Measurements from ENCODE around the gene MAPK6. TPM values are rescaled to one million over a fixed set of nuclear protein-coding genes. Genes with fewer than 3 reads are reported as not detected.

Gene MAPK6
- total RNA-seq, 2 experiments from 2014 or later, result 21.3 to 25.5 TPM

DNA sequence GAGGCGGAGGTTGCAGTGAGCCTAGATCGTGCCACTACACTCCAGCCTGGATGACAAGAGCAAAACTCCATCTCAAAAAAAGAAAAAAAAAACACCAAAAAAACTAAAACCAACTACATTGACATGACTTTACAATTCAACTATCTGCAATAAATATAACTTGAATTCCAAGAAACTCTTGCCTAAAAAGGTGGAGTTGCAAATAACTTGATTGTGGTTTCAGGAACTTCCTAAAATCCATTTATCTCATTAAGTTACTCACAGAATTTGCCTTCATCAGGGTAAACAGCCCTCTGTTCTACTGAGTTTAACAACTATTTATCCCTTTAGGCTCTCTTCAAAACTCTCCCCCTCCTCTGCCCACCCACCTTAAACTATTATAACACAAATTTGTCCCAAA is 2.7 kb upstream of the MAPK6 start:
- no peak overlapping the region for H3K27ac Mint-ChIP-seq
- peaks cover 28% of the 10 kb centered on the region for H3K4me1 Mint-ChIP-seq
- H3K4me3 Mint-ChIP-seq, result no peak overlapping the region
- H3K9me3 Mint-ChIP-seq, result no peaks in the 10 kb centered on the region
- DNase-seq, result no peak
- no peaks in the 10 kb centered on the region for H3K36me3 Mint-ChIP-seq
- POLR2A ChIA-PET, result no interaction called here
- no peak for ATAC-seq (ENCODE audit: low read depth)
- H3K27me3 Mint-ChIP-seq, result peaks cover 2% of the 10 kb centered on the region

DNA sequence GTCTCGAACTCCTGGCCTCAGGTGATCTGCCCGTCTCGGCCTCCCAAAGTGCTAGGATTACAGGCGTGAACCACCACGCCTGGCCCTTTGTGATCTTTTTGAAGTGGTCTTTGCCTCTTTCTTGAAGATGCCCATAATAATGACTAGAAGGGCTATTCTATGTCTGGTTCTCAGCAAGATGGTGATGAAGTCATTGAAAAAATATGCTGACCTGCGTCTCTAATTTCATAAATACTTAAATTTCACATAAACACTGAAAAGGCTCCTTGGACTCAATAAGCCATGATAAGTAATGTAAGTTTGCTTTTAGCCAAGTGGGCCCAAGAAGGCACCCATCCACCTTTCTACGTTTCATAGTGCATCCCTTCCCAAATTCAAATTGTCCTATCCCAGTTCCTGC is 775 bp upstream of the MAPK6 start:
- Mint-ChIP-seq H3K4me3 (peak overlapping the region; percentile 98), H3K27me3 (peaks cover 2% of the 10 kb centered on the region), H3K36me3 (no peaks in the 10 kb centered on the region), H3K4me1 (peaks cover 28% of the 10 kb centered on the region), H3K9me3 (no peaks in the 10 kb centered on the region), H3K27ac (peak overlapping the region; percentile 100)
- ATAC-seq (ENCODE audit: low read depth) (no peak), DNase-seq (no peak)
- POLR2A ChIA-PET, result no interaction called here

- Mint-ChIP-seq H3K27me3 (peaks cover 2% of the 10 kb centered on the region), H3K4me1 (peaks cover 21% of the 10 kb centered on the region), H3K27ac (peak overlapping the region; percentile 100), H3K4me3 (peak overlapping the region; percentile 98), H3K36me3 (no peaks in the 10 kb centered on the region), H3K9me3 (no peaks in the 10 kb centered on the region)
- peak; percentile 60 for ATAC-seq (ENCODE audit: low read depth)
- DNase-seq, result peak; percentile 79
- POLR2A ChIA-PET, result interaction anchor here (0.7 to 1.4 kb wide), 6 partner anchors 17 to 194 kb away, joined by 3 to 14 read pairs (median 4); partner anchors contain the start of gene LEO1
Observed at GRCh38 chr15:52019394-52020220, 588 bp downstream of the MAPK6 start.

DNA sequence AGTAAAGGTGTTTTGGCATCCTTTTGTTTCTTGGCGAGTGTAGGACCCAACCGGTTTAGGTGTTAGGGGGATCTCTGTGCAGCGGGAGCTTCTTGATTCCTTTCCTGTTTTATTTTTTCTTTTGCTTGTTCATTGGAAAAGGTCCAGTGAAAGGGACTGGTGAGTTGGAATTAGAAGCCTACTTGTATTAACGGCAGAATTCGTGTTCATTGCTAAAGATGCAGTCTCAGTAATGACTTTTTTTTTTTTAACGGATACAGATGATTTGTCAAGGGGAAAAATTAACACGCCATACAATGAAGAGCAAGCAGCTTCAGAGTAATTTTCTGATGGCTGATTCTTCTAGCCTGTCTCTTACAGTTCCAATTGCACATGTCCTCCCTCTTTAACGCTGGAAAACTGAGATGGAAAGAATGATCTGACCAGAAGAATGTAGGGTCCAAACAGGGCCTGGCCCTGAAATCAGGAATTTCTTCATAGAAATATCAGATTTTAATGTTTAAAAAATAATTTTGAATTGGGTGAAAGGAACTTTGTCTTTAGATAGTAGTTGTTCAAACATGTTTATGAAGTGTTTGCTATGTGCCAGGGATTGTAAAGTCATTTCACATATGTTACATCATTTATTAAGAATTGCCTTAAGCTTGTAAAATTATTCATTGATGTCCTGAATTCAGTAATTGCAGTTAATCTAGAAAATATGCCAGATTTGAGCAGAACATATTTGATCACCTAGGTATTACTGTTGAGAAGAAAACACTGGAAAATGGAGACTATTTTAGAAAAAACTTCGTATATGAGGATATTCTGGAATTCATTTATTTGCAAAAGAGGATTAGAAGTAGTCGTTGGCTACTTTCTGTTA is 1.4 kb downstream of the MAPK6 start:
- no peaks in the 10 kb centered on the region for H3K36me3 Mint-ChIP-seq
- ATAC-seq (ENCODE audit: low read depth), result peak; percentile 6
- peaks cover 21% of the 10 kb centered on the region for H3K4me1 Mint-ChIP-seq
- no peaks in the 10 kb centered on the region for H3K9me3 Mint-ChIP-seq
- H3K27ac Mint-ChIP-seq, result peak overlapping the region; percentile 83
- H3K4me3 Mint-ChIP-seq, result peak overlapping the region; percentile 91
- no peak for DNase-seq
- POLR2A ChIA-PET, result interaction anchor here (0.7 to 1.4 kb wide), 9 partner anchors 18 to 193 kb away, joined by 3 to 14 read pairs (median 3); partner anchors contain the start of gene LEO1
- H3K27me3 Mint-ChIP-seq, result peaks cover 2% of the 10 kb centered on the region

DNA sequence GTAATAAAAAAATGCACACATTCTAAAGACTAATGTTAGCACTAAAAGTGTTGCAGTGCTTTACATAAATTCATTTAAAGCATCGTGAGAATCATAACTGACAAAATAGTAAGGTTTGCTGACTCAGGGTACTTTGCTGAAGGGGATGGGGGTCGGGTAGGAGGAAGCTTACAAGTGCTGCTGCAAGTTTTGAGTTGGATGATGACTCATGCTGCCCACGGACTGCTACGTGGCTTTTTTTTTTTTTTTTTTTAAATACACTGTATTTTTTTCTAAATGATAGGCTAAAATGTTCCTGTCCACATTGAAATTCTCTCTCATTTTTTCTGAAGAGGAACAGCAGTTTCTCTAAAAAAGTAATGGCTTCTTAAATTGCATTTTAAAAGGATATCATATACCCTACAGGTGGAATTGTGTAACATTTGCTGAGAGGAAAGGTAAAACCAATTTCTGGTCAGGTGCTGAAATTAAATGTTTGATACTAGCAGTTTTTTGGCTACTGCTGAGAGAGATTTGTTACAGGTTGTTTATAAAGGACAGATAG is 2.2 kb downstream of the MAPK6 start:
- peaks cover 21% of the 10 kb centered on the region for H3K4me1 Mint-ChIP-seq
- no peaks in the 10 kb centered on the region for H3K36me3 Mint-ChIP-seq
- POLR2A ChIA-PET, result interaction anchor here (0.6 to 0.7 kb wide), 3 partner anchors 25 to 40 kb away, joined by 3 to 4 read pairs (median 3); no protein-coding TSS in a partner anchor
- peak overlapping the region; percentile 91 for H3K4me3 Mint-ChIP-seq
- DNase-seq, result no peak
- peak overlapping the region; percentile 83 for H3K27ac Mint-ChIP-seq
- peaks cover 2% of the 10 kb centered on the region for H3K27me3 Mint-ChIP-seq
- ATAC-seq (ENCODE audit: low read depth), result no peak
- H3K9me3 Mint-ChIP-seq, result no peaks in the 10 kb centered on the region

DNA sequence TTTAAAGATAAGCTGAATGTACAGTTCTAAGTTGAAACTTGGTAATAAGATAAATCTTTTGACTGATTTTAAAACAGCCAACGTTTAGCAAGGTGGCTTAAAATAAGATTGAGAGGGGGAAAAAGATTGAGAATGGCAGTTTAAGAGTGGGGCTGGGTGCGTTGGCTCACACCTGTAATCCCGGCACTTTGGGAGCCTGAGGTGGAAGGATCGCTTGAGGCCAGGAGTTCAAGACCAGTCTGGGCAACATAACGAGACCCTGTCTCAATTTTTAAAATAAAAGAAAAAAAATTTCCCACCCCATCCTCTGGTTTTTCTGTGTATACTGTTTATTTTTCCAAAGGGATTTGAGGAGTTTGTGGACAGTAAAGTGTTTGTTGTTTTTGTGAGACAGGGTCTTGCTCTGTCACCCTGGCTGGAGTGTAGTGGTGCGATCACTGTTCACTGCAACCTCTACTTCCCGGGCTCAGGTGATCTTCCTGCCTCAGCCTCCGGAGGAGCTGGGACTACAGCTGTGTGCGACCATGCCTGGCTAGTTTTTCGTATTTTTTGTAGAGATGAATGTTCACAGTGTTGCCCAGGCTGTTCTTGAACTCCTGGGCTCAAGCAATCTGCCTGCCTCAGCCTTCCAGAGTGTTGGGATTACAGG is 3.0 kb downstream of the MAPK6 start:
- Mint-ChIP-seq H3K36me3 (no peaks in the 10 kb centered on the region), H3K27ac (no peak overlapping the region), H3K27me3 (peaks cover 2% of the 10 kb centered on the region), H3K4me1 (peaks cover 21% of the 10 kb centered on the region), H3K9me3 (no peaks in the 10 kb centered on the region), H3K4me3 (no peak overlapping the region)
- POLR2A ChIA-PET, result interaction anchor here (0.6 kb wide), 1 partner anchor 25 kb away, joined by 3 read pairs; no protein-coding TSS in a partner anchor
- DNase-seq, result no peak
- ATAC-seq (ENCODE audit: low read depth), result no peak

DNA sequence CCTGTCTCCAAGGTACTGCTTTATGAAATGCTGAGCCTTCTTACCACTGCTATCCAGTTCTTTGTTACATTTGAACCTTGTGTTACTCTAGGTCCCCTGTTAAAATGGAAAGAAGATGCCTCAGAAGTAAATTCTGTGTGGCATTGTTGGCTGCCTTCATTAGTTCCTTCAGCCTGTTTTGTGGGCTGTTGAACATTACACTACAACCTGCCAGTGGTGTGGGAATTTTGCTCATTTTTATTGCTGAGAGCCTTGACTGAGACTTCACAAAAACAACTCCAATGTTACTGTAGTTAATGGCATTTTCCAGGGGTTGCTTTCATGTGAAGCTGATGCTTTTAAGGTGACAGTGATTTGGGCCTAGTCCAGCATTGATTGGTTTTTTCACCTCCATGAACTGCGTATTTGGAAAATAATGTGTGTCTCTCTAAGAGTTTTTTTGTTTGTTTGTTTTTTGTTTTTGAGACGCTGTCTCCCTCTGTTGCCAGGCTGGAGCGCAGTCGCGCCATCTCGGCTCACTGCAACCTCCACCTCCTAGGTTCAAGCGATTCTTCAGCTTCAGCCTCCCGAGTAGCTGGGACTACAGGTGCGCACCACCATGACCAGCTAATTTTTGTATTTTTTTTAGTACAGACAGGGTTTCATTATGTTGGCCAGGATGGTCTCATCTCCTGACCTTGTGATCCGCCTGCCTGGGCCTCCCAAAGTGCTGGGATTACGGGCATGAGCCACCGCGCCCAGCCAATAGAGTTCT is 4.3 kb downstream of the MAPK6 start:
- H3K36me3 Mint-ChIP-seq, result peaks cover 1% of the 10 kb centered on the region
- POLR2A ChIA-PET, result interaction anchor here (0.7 kb wide), 1 partner anchor 20 kb away, joined by 3 read pairs; no protein-coding TSS in a partner anchor
- peaks cover 2% of the 10 kb centered on the region for H3K27me3 Mint-ChIP-seq
- peaks cover 21% of the 10 kb centered on the region for H3K4me1 Mint-ChIP-seq
- DNase-seq (no peak), ATAC-seq (ENCODE audit: low read depth) (no peak)
- no peak overlapping the region for H3K27ac Mint-ChIP-seq
- no peaks in the 10 kb centered on the region for H3K9me3 Mint-ChIP-seq
- no peak overlapping the region for H3K4me3 Mint-ChIP-seq

DNA sequence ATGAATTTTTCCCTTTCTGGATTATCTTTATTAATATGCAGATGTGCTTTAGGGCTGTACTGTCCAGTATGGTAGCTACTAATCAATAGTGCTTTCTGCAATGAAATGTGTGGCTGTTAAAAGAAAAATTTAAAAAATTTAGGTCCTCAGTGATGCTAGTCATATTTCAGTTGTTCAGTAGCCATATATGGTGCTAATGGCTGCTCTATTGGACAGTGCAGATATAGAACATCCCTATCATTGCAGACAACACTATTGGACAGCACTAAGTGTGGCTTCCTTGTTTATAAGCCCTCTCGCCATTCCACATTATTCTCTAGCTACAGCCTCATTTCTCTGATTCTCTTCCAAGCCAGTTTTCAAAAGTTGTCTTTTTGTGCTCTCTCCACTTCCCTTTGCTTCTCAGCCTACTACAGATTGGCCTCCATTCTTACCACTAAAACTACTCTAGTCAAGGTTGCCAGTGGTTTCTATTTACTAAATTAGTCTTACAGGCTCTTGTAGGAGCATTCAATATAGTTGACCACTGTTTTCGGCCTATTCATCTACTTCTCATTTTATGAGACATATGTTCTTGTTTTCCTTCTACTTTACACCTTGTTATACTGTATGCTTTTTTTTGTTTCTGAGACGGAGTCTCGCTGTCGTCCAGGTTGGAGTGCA is 9.5 kb downstream of the MAPK6 start:
- POLR2A ChIA-PET, result no interaction called here

GRCh38 chr15:52030010-52030409 is 11.0 kb downstream of the MAPK6 start:
- H3K27me3 Mint-ChIP-seq, result no peaks in the 10 kb centered on the region
- no peak for DNase-seq
- H3K36me3 Mint-ChIP-seq, result peaks cover 41% of the 10 kb centered on the region
- no peak overlapping the region for H3K27ac Mint-ChIP-seq
- H3K4me3 Mint-ChIP-seq, result no peak overlapping the region
- ATAC-seq (ENCODE audit: low read depth), result no peak
- peaks cover 11% of the 10 kb centered on the region for H3K9me3 Mint-ChIP-seq
- POLR2A ChIA-PET, result no interaction called here
- peaks cover 11% of the 10 kb centered on the region for H3K4me1 Mint-ChIP-seq

More for the DNA sequence above, 9.5 kb downstream of the MAPK6 start:
- DNase-seq, result no peak
- peaks cover 5% of the 10 kb centered on the region for H3K9me3 Mint-ChIP-seq
- peaks cover 27% of the 10 kb centered on the region for H3K36me3 Mint-ChIP-seq
- no peaks in the 10 kb centered on the region for H3K27me3 Mint-ChIP-seq
- peaks cover 9% of the 10 kb centered on the region for H3K4me1 Mint-ChIP-seq
- no peak overlapping the region for H3K4me3 Mint-ChIP-seq
- no peak overlapping the region for H3K27ac Mint-ChIP-seq
- ATAC-seq (ENCODE audit: low read depth), result no peak

DNA sequence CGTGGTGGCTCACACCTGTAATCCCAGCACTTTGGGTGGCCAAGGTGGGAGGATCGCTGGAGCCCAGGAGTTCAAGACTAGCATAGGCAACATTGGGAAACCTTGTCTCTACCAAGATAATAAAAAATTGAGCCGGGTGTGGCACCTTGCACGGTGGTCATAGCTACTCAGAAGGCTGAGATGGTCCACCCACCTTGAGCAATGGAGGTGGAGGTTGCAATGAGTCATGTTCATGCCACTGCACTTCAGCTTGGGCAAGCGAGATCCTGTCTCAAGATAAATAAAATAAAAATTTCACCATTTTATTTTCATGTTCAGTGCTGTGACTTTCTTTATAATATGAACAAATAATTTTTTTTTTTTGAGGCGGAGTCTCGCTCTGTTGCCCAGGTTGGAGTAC is 12.5 kb downstream of the MAPK6 start:
- Mint-ChIP-seq H3K36me3 (peaks cover 42% of the 10 kb centered on the region), H3K4me1 (peaks cover 11% of the 10 kb centered on the region)
- POLR2A ChIA-PET, result no interaction called here

GRCh38 chr15:52037889-52038505 is 19.0 kb downstream of the MAPK6 start:
- H3K27ac Mint-ChIP-seq, result no peak overlapping the region
- POLR2A ChIA-PET, result interaction anchor here (0.6 kb wide), 1 partner anchor 29 kb away, joined by 3 read pairs; no protein-coding TSS in a partner anchor
- ATAC-seq (ENCODE audit: low read depth) (no peak), DNase-seq (no peak)
- H3K27me3 Mint-ChIP-seq, result no peaks in the 10 kb centered on the region
- H3K36me3 Mint-ChIP-seq, result peaks cover 29% of the 10 kb centered on the region
- H3K4me3 Mint-ChIP-seq, result no peak overlapping the region
- peaks cover 19% of the 10 kb centered on the region for H3K4me1 Mint-ChIP-seq
- H3K9me3 Mint-ChIP-seq, result peaks cover 11% of the 10 kb centered on the region

More for the DNA sequence above, 12.5 kb downstream of the MAPK6 start:
- DNase-seq (no peak), ATAC-seq (ENCODE audit: low read depth) (no peak)
- no peak overlapping the region for H3K4me3 Mint-ChIP-seq
- H3K9me3 Mint-ChIP-seq, result peaks cover 11% of the 10 kb centered on the region
- H3K27ac Mint-ChIP-seq, result no peak overlapping the region
- H3K27me3 Mint-ChIP-seq, result no peaks in the 10 kb centered on the region

All from activated naive CD8-positive, alpha-beta T cell treated with anti-CD3 and anti-CD28 coated beads, Interleukin-2, amount 10 ng/mL, durations not matched to agents 7 days and 5 days (primary cell).